Keratinocyte (primary cell): ENCODE data around the gene ZNF8. TPM values are rescaled to one million over a fixed set of nuclear protein-coding genes. Genes with fewer than 3 reads are reported as not detected.

ENCODE experiments used
- DNase-seq: peaks from one replicate; pipeline ENCODE4 v3.0.0-alpha.2; 2011; ENCODE audit warnings: low read depth, missing footprints, low spot score
- FAIRE-seq: peaks from 2 replicates; lab custom pipeline; 2011; peaks lifted over from hg19 to GRCh38; lab: Jason Lieb, UNC
- H2AFZ ChIP-seq: 2 replicates; pipeline ENCODE4 v1.6.0; 2012; ENCODE audit warnings: low read length, control low read depth, inconsistent platforms; ENCODE audit not compliant: control insufficient read depth
- H3K27ac ChIP-seq: 2 replicates; pipeline ENCODE4 v1.5.1; 2011; ENCODE audit warnings: low read length; ENCODE audit not compliant: control insufficient read depth, insufficient read depth
- H3K27me3 ChIP-seq: 3 replicates; pipeline ENCODE4 v1.6.0; 2011; ENCODE audit warnings: low read length; ENCODE audit not compliant: control insufficient read depth, insufficient read depth; ENCODE audit errors: extremely low read depth
- H3K36me3 ChIP-seq, 2 experiments: 2 replicates in 1 of 2; 3 replicates in 1 of 2; pipeline ENCODE4 v1.5.1; 2011; ENCODE audit warnings: low read length in 2 of 2, mild to moderate bottlenecking in 1 of 2; ENCODE audit not compliant: control insufficient read depth in 2 of 2, insufficient read depth in 2 of 2; ENCODE audit errors: extremely low read depth in 1 of 2
- H3K4me1 ChIP-seq: 3 replicates; pipeline ENCODE4 v1.5.1; 2011; ENCODE audit warnings: low read length; ENCODE audit not compliant: control insufficient read depth, insufficient read depth; ENCODE audit errors: extremely low read depth
- H3K4me2 ChIP-seq: 3 replicates; pipeline ENCODE4 v1.6.0; 2011; ENCODE audit warnings: low read depth, low read length; ENCODE audit not compliant: control insufficient read depth, insufficient read depth; ENCODE audit errors: extremely low read depth
- H3K4me3 ChIP-seq, 3 experiments: fragments of 200-600 bp in 1 of 3; sonication (generic) in 1 of 3; 2 replicates in 2 of 3; 3 replicates in 1 of 3; pipeline ENCODE4 v1.5.1; 2011 to 2016; ENCODE audit warnings: low read length in 3 of 3, mild to moderate bottlenecking in 3 of 3, control low read depth in 2 of 3, inconsistent platforms in 1 of 3, low read depth in 1 of 3, mixed read lengths in 1 of 3, mixed run types in 1 of 3, moderate library complexity in 1 of 3; ENCODE audit not compliant: control insufficient read depth in 2 of 3, insufficient read depth in 2 of 3; ENCODE audit errors: extremely low read depth in 1 of 3
- H3K79me2 ChIP-seq: 2 replicates; pipeline ENCODE4 v1.6.0; 2012; ENCODE audit warnings: low read length; ENCODE audit not compliant: control insufficient read depth, insufficient read depth
- H3K9ac ChIP-seq: 3 replicates; pipeline ENCODE4 v1.6.0; 2011; ENCODE audit warnings: low read length; ENCODE audit not compliant: control insufficient read depth, insufficient read depth; ENCODE audit errors: extremely low read depth
- H3K9me1 ChIP-seq: 3 replicates; pipeline ENCODE4 v1.6.0; 2011; ENCODE audit warnings: low read length; ENCODE audit not compliant: control insufficient read depth, insufficient read depth; ENCODE audit errors: extremely low read depth
- H3K9me3 ChIP-seq: 2 replicates; pipeline ENCODE4 v1.5.1; 2012; ENCODE audit warnings: low read depth, low read length; ENCODE audit not compliant: control insufficient read depth
- H4K20me1 ChIP-seq: 3 replicates; pipeline ENCODE4 v1.6.0; 2011; ENCODE audit warnings: low read length; ENCODE audit not compliant: control insufficient read depth, insufficient read depth; ENCODE audit errors: extremely low read depth
- CTCF ChIP-seq, 3 experiments: IDR thresholded peaks in 1 of 3; conservative IDR thresholded peaks in 1 of 3; optimal IDR thresholded peaks in 1 of 3; 2 replicates in 2 of 3; 3 replicates in 1 of 3; pipeline versions ENCODE3 to v1.5.1; 2011; ENCODE audit warnings: low read length in 3 of 3, mild to moderate bottlenecking in 3 of 3, moderate library complexity in 2 of 3, control low read depth in 1 of 3, inconsistent platforms in 1 of 3; ENCODE audit not compliant: insufficient read depth in 2 of 3; ENCODE audit errors: extremely low read depth in 1 of 3
- EZH2 ChIP-seq: IDR thresholded peaks from one replicate; pipeline ENCODE4 v1.6.1; 2012; ENCODE audit warnings: inconsistent platforms, mild to moderate bottlenecking, low read length, moderate library complexity
- dilution Hi-C: fragments of 300-500 bp; cut with MboI; formaldehyde crosslinking; loops from one replicate; pipeline ENCODE4 v1.7.0; 2020; ENCODE audit warnings: low sequenced_read_pairs; ENCODE audit not compliant: extremely low pct_ligation_motif_present
- polyA minus RNA-seq, 3 experiments: library from RNA; depleted of rRNA, polyadenylated mRNA; stranded (reverse); fragments of >200 nt; gene quantifications; 1 replicate in 1 of 3; 2 replicates in 1 of 3; 3 replicates in 1 of 3; pipeline ENCODE4 v1.2.3, GENCODE V29; 2011
- polyA plus RNA-seq, 5 experiments: library from polyadenylated mRNA; depleted of rRNA in 3 of 5; stranded (reverse) in 3 of 5; stranded (forward) in 1 of 5; unstranded in 1 of 5; fragments of >200 nt; gene quantifications; 1 replicate in 1 of 5; 2 replicates in 3 of 5; 3 replicates in 1 of 5; pipeline versions ENCODE4 v1.2.1 to v1.2.3, GENCODE V29; 2011 to 2012; ENCODE audit warnings: missing spikeins in 2 of 5, low read depth in 1 of 5, low replicate concordance in 1 of 5

The ZNF8 gene
- 2.5 to 2.8 TPM (median 2.7 TPM) in 3 replicates for polyA plus RNA-seq
- 0.46 TPM for polyA plus RNA-seq (2011; ENCODE audit: low read depth)
- 1.6 and 1.9 TPM in 2 replicates for polyA plus RNA-seq (2011; cell fraction: cytosol; rRNA removed)
- 9.1 and 10.3 TPM in 2 replicates for polyA plus RNA-seq (2011; cell fraction: nucleus; rRNA removed)
- 1.9 and 2.2 TPM in 2 replicates for polyA plus RNA-seq (2012; ENCODE audit: low replicate concordance)
- polyA minus RNA-seq, result 8.2 to 12.8 TPM (median 9.0 TPM) in 3 replicates
- 5.4 TPM for polyA minus RNA-seq (2011; cell fraction: cytosol; rRNA and poly(A)+ RNA removed)
- 8.3 and 16.7 TPM in 2 replicates for polyA minus RNA-seq (2011; cell fraction: nucleus; rRNA and poly(A)+ RNA removed)

- Histone ChIP-seq H2AFZ (peak within 1 kb of the TSS; percentile 94), H3K4me1 (peaks cover 9% of the 10 kb centered on the region), H4K20me1 (no peaks in the 10 kb centered on the region), H3K9me1 (no peaks in the 10 kb centered on the region), H3K27me3 (no peaks in the 10 kb centered on the region), H3K4me3 (peak within 1 kb of the TSS; percentile 88 to 94 (median 88)), H3K4me2 (peak within 1 kb of the TSS; percentile 94), H3K9me3 (no peaks in the 10 kb centered on the region), H3K79me2 (peaks cover 42% of the 10 kb centered on the region), H3K27ac (peak within 1 kb of the TSS; percentile 83), H3K9ac (peak within 1 kb of the TSS; percentile 93), H3K36me3 (peaks cover 0 to 4% of the 10 kb centered on the region in 2 experiments)
- dilution Hi-C loops, result no loop called here
- DNase-seq, result peak; percentile 96
- peak; percentile 67 for FAIRE-seq
- TF ChIP-seq EZH2, result no peak
- peak in 1 of 3 experiments; percentile 13 for TF ChIP-seq CTCF (optimal IDR thresholded peaks at IDR 0.05 in 1 of 3, IDR thresholded peaks at IDR 0.05 in 1 of 3, conservative IDR thresholded peaks at IDR 0.05 in 1 of 3; ENCODE audit: extremely low read depth in 1 of 3, insufficient read depth in 2 of 3, low read length in 3 of 3)
These were observed at the start of gene ZNF8 for GRCh38 chr19:58278541-58279041. Gene ZNF8 (plus strand): TSS chr19:58278955. CDS start chr19:58279082, 127 bp downstream.

DNA sequence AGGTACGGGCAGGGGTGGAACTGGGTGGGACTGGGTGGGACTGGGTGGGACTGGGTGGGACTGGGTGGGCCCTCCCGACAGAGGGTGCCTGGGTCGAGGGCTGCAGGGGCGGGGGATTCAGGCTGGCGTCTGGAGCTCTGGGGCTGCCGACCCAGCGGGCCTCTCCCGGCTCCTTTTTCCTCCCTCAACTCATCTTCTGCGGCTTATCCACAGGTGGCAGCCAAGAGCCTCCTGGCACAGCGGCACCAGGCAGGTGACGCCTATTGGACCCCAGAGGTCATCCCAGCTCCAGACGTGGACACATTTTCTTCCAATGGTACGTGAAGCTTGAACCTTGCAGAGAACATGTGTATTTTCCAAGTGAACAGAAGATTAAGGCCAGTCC lies 49.5 kb upstream of the ZNF8 start:
- FAIRE-seq (no peak), DNase-seq (no peak)
- peak overlapping the region; percentile 62 for H2AFZ ChIP-seq
- H3K9me1 ChIP-seq, result no peaks in the 10 kb centered on the region
- peak overlapping the region; percentile 69 for H3K27ac ChIP-seq
- no peaks in the 10 kb centered on the region for H3K27me3 ChIP-seq
- H3K9me3 ChIP-seq, result no peaks in the 10 kb centered on the region
- peak overlapping the region; percentile 84 for H3K9ac ChIP-seq
- peaks cover 13% of the 10 kb centered on the region for H3K4me1 ChIP-seq
- peaks cover 20 to 29% of the 10 kb centered on the region in 2 experiments for H3K36me3 ChIP-seq
- dilution Hi-C loops, result no loop called here
- peaks cover 38% of the 10 kb centered on the region for H3K79me2 ChIP-seq
- no peaks in the 10 kb centered on the region for H4K20me1 ChIP-seq
- peak overlapping the region; percentile 99 for H3K4me2 ChIP-seq
- peak overlapping the region; percentile 79 to 86 (median 85) for H3K4me3 ChIP-seq
- TF ChIP-seq EZH2 (no peak), CTCF (optimal IDR thresholded peaks at IDR 0.05 in 1 of 3, IDR thresholded peaks at IDR 0.05 in 1 of 3, conservative IDR thresholded peaks at IDR 0.05 in 1 of 3; ENCODE audit: extremely low read depth in 1 of 3, insufficient read depth in 2 of 3, low read length in 3 of 3) (peak; percentile 33 to 74 (median 45))
